Neural cell (in vitro differentiated cells): ENCODE data around the gene MSANTD2.

Experiments
- CTCF ChIP-seq: fragments of 450-650 bp; IDR thresholded peaks from 2 replicates; pipeline ENCODE4 v1.5.1; 2014; ENCODE audit warnings: antibody characterized with exemption, mild to moderate bottlenecking, moderate library complexity; ENCODE audit not compliant: poor library complexity, severe bottlenecking
- EP300 ChIP-seq: fragments of 450-650 bp; conservative IDR thresholded peaks from 2 replicates; pipeline ENCODE4 v1.6.1; 2014; ENCODE audit warnings: antibody characterized with exemption, mild to moderate bottlenecking, moderate library complexity; ENCODE audit not compliant: poor library complexity, severe bottlenecking
- EZH2 ChIP-seq: fragments of 200-600, 300-800 bp; shearing (Covaris generic), sonication (generic); IDR thresholded peaks from 2 replicates; pipeline ENCODE4 v1.6.1; 2014; ENCODE audit warnings: antibody characterized with exemption, low read length, borderline replicate concordance, mild to moderate bottlenecking; ENCODE audit not compliant: insufficient read depth, poor library complexity, severe bottlenecking
- MXI1 ChIP-seq: fragments of 450-650 bp; conservative IDR thresholded peaks from 2 replicates; pipeline ENCODE4 v1.6.1; 2014; ENCODE audit warnings: antibody characterized with exemption, mild to moderate bottlenecking; ENCODE audit not compliant: poor library complexity, severe bottlenecking
- POLR2AphosphoS5 ChIP-seq: IDR thresholded peaks from 2 replicates; pipeline ENCODE4 v1.6.1; 2012
- RAD21 ChIP-seq: fragments of 450-650 bp; conservative IDR thresholded peaks from 2 replicates; pipeline ENCODE4 v1.6.1; 2014; ENCODE audit warnings: antibody characterized with exemption, mild to moderate bottlenecking, moderate library complexity
- REST ChIP-seq: IDR thresholded peaks from 2 replicates; pipeline ENCODE4 v1.6.1; 2012; ENCODE audit warnings: borderline replicate concordance
- SMC3 ChIP-seq: fragments of 450-650 bp; conservative IDR thresholded peaks from 2 replicates; pipeline ENCODE4 v1.6.1; 2014; ENCODE audit warnings: antibody characterized with exemption, mild to moderate bottlenecking, moderate library complexity; ENCODE audit not compliant: poor library complexity
- TAF1 ChIP-seq: IDR thresholded peaks from 2 replicates; pipeline ENCODE4 v1.6.1; 2012; ENCODE audit warnings: low read depth

GRCh38 chr11:124841840-124842239, 41.6 kb upstream of the MSANTD2 start:
- no peak for TF ChIP-seq REST
- no peak for TF ChIP-seq CTCF
- TF ChIP-seq EZH2: no peak
- TF ChIP-seq POLR2AphosphoS5: no peak
- no peak for TF ChIP-seq RAD21
- no peak for TF ChIP-seq MXI1
- TF ChIP-seq TAF1: no peak
- no peak for TF ChIP-seq EP300
- TF ChIP-seq SMC3: no peak
